Measurements from ENCODE around the gene GATA5.
A peak's percentile ranks its signal among the peaks of the same experiment; 100 is the strongest.

Gene GATA5

GRCh38 chr20:62503401-62504178 lies 27.8 kb upstream of the GATA5 start:
- POLR2A ChIA-PET = no interaction called here
- TF ChIP-seq, protein P1, sequence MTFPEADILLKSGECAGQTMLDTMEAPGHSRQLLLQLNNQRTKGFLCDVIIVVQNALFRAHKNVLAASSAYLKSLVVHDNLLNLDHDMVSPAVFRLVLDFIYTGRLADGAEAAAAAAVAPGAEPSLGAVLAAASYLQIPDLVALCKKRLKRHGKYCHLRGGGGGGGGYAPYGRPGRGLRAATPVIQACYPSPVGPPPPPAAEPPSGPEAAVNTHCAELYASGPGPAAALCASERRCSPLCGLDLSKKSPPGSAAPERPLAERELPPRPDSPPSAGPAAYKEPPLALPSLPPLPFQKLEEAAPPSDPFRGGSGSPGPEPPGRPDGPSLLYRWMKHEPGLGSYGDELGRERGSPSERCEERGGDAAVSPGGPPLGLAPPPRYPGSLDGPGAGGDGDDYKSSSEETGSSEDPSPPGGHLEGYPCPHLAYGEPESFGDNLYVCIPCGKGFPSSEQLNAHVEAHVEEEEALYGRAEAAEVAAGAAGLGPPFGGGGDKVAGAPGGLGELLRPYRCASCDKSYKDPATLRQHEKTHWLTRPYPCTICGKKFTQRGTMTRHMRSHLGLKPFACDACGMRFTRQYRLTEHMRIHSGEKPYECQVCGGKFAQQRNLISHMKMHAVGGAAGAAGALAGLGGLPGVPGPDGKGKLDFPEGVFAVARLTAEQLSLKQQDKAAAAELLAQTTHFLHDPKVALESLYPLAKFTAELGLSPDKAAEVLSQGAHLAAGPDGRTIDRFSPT (tag by site-specific recombination; IDR thresholded peaks at IDR 0.05) = peak; percentile 73
- TF ChIP-seq ZNF423 (tag by site-specific recombination; IDR thresholded peaks at IDR 0.05) (no peak), ZBTB7A (tag by site-specific recombination; IDR thresholded peaks at IDR 0.05; ENCODE audit: low read depth) (no peak), BCL11A (tag by site-specific recombination; IDR thresholded peaks at IDR 0.05; ENCODE audit: low read depth) (no peak), ZNF623 (tag by site-specific recombination; IDR thresholded peaks at IDR 0.05) (no peak), KLF16 (tag by site-specific recombination; IDR thresholded peaks at IDR 0.05) (no peak), TCF7L2 (IDR thresholded peaks at IDR 0.05; ENCODE audit: borderline replicate concordance, low read depth, low read length) (no peak), ZNF777 (tag by site-specific recombination; IDR thresholded peaks at IDR 0.05; ENCODE audit: borderline replicate concordance) (no peak), ZNF398 (tag by site-specific recombination; IDR thresholded peaks at IDR 0.05) (peak; percentile 35; the same call in 1 of the 2 replicates), GLIS1 (tag by site-specific recombination; IDR thresholded peaks at IDR 0.05) (0 out of 2 replicates have a peak, but pooled peaks have one; percentile 12), ZBTB1 (tag by site-specific recombination; IDR thresholded peaks at IDR 0.05) (no peak), PRDM10 (tag by site-specific recombination; IDR thresholded peaks at IDR 0.05) (no peak)
- no peak overlapping the region for H3K4me3 ChIP-seq (ENCODE audit: low read depth, low read length)
- no peaks in the 10 kb centered on the region for H3K36me3 ChIP-seq (ENCODE audit: control insufficient read depth in 2 of 2, insufficient read depth in 1 of 2, low read length in 2 of 2)
- CTCF ChIA-PET = interaction anchor here (1.7 kb wide), 1 partner anchor 288 kb away, joined by 4 read pairs; no protein-coding TSS in a partner anchor
- H3K9me3 ChIP-seq (ENCODE audit: control insufficient read depth, insufficient read depth, low read depth, low read length) = no peaks in the 10 kb centered on the region
- no peaks in the 10 kb centered on the region for H3K4me1 ChIP-seq (ENCODE audit: control insufficient read depth, insufficient read depth, low read length)
- H3K27ac ChIP-seq (ENCODE audit: extremely low read depth, low read depth, low read length) = no peak overlapping the region

DNA sequence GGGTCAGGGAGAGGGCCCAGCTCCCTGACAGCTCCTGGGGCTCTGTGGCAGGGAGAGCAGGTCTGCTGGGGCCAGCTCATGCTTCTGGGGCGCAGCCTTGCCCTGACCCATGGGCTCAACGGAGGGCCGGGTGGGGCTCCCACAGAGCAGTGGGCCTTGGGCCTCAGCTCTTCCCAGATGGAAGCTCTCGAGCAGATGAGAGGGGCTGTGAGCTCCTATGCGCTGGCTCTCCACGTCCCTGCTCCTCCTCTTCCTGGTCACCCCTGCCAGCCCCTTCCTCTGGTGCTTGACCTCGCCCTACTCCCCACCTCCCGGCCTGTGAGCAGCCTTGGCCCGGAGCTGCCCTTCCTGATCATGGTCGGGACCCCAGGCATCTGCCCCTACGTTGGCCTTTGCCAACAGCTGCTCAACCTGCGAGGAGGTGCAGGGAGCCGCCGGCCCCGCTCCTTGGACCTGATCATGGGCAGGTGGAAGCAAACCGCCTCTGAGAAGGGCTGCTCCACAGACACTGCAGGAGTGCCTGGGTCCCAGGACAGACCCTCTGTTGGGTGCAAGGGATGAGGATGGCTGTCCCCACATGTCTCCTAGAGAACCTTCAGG lies 26.8 kb upstream of the GATA5 start:
- TF ChIP-seq GLIS2 (tag by site-specific recombination; IDR thresholded peaks at IDR 0.05) = peak; percentile 9; the same call in 1 of the 2 replicates
- no peak for TF ChIP-seq ZNF133 (tag by site-specific recombination; IDR thresholded peaks at IDR 0.05)
- H3K4me3 ChIP-seq (ENCODE audit: low read depth, low read length) = no peak overlapping the region
- no peaks in the 10 kb centered on the region for H3K9me3 ChIP-seq (ENCODE audit: control insufficient read depth, insufficient read depth, low read depth, low read length)
- H3K27ac ChIP-seq (ENCODE audit: extremely low read depth, low read depth, low read length) = no peak overlapping the region
- CTCF ChIA-PET = interaction anchor here (0.6 to 1.7 kb wide), 6 partner anchors 30 to 478 kb away, joined by 3 to 4 read pairs (median 4); no protein-coding TSS in a partner anchor
- H3K4me1 ChIP-seq (ENCODE audit: control insufficient read depth, insufficient read depth, low read length) = no peaks in the 10 kb centered on the region
- POLR2A ChIA-PET = no interaction called here
- H3K36me3 ChIP-seq (ENCODE audit: control insufficient read depth in 2 of 2, insufficient read depth in 1 of 2, low read length in 2 of 2) = no peaks in the 10 kb centered on the region

Data from HEK293 (cell line).